K562 (cell line): Measurements from ENCODE around the gene C10orf95. TPM values are rescaled to one million over a fixed set of nuclear protein-coding genes. Genes with fewer than 3 reads are reported as not detected.

Source experiments
- ATF1 ChIP-seq, 2 experiments: fragments of 450-650 bp in 1 of 2; IDR thresholded peaks; 2 replicates each; pipeline ENCODE4 v1.6.1; 2016; ENCODE audit warnings: missing compliant biosample characterization in 1 of 2, missing genetic modification characterization in 1 of 2
- CLOCK ChIP-seq: fragments of 250-450 bp; sonication (Bioruptor Pico); IDR thresholded peaks from 2 replicates; pipeline ENCODE4 v1.4.0; 2020; ENCODE audit warnings: mild to moderate bottlenecking, moderate library complexity, borderline replicate concordance
- HBP1 ChIP-seq: fragments of 450-650 bp; formaldehyde crosslinking; IDR thresholded peaks from 2 replicates; pipeline ENCODE4 v1.4.0; 2022; ENCODE audit warnings: missing genetic modification characterization
- HIVEP1 ChIP-seq: fragments of 250-450 bp; sonication (Bioruptor Pico); IDR thresholded peaks from 2 replicates; pipeline ENCODE4 v1.4.0; 2020; ENCODE audit warnings: mild to moderate bottlenecking
- MTA1 ChIP-seq: fragments of 450-650 bp; IDR thresholded peaks from 2 replicates; pipeline ENCODE4 v1.6.1; 2017; ENCODE audit warnings: borderline replicate concordance
- MTA2 ChIP-seq: fragments of 450-650 bp; IDR thresholded peaks from 2 replicates; pipeline ENCODE4 v1.6.1; 2016; ENCODE audit warnings: low read depth
- MTA3 ChIP-seq: fragments of 450-650 bp; formaldehyde crosslinking; IDR thresholded peaks from 2 replicates; pipeline ENCODE4 v1.6.1; 2017; ENCODE audit warnings: mild to moderate bottlenecking, borderline replicate concordance
- NBN ChIP-seq: fragments of 450-650 bp; IDR thresholded peaks from 2 replicates; pipeline ENCODE4 v1.6.1; 2016; ENCODE audit warnings: low read depth, mild to moderate bottlenecking
- OTX1 ChIP-seq: fragments of 450-650 bp; formaldehyde crosslinking; IDR thresholded peaks from 2 replicates; pipeline ENCODE4 v1.4.0; 2022; ENCODE audit warnings: mild to moderate bottlenecking
- PHF21A ChIP-seq: fragments of 450-650 bp; IDR thresholded peaks from 2 replicates; pipeline ENCODE4 v1.6.1; 2017; ENCODE audit warnings: low read depth, borderline replicate concordance
- PRDM10 ChIP-seq: fragments of 450-650 bp; IDR thresholded peaks from 2 replicates; pipeline ENCODE4 v1.6.1; 2018; ENCODE audit not compliant: partially characterized antibody
- SOX6 ChIP-seq: fragments of 450-650 bp; IDR thresholded peaks from 2 replicates; pipeline ENCODE4 v1.6.1; 2014; ENCODE audit warnings: mild to moderate bottlenecking
- VEZF1 ChIP-seq: fragments of 200-800 bp; sonication (Bioruptor generic); IDR thresholded peaks from 2 replicates; pipeline ENCODE4 v1.6.1; 2017; ENCODE audit warnings: missing genetic modification characterization, missing compliant biosample characterization
- ZNF518B ChIP-seq: fragments of 250-450 bp; sonication (Bioruptor Pico); IDR thresholded peaks from 2 replicates; pipeline ENCODE4 v1.5.0; 2021; ENCODE audit warnings: mild to moderate bottlenecking, moderate library complexity
- polyA plus RNA-seq, 8 experiments: library from polyadenylated mRNA; depleted of rRNA in 4 of 8; stranded (reverse) in 5 of 8; unstranded in 3 of 8; fragments of >200 nt; fragmentation: Nextera tagmentation in 2 of 8; fragmentation: Illumina TruSeq in 1 of 8; extraction: Ambion mirVana in 2 of 8; extraction: Trizol in 1 of 8; gene quantifications; 2 replicates each; pipeline versions ENCODE4 v1.2.1 to v1.2.3, GENCODE V29; 2011 to 2014; ENCODE audit warnings: inconsistent platforms in 1 of 8, missing spikeins in 1 of 8
- total RNA-seq, 7 experiments: library from RNA; depleted of rRNA in 6 of 7; stranded (reverse); fragments of >200 nt in 6 of 7; fragmentation: Illumina TruSeq in 2 of 7; extraction: Trizol in 2 of 7; gene quantifications; 2 replicates each; pipeline versions ENCODE4 v1.2.1 to v1.2.3, GENCODE V29; 2011 to 2021; ENCODE audit warnings: low replicate concordance in 1 of 7

C10orf95 gene
- total and polyA plus RNA-seq, 9 of the 15 experiments (the other 6 are each of a cell fraction or from before 2014, with no cell fraction given), result 0.03 to 0.41 (median 0.17) TPM; not detected in 1

GRCh38 chr10:102455893-102456471 lies 4.6 kb upstream of the C10orf95 start (continued):
- TF ChIP-seq ZNF518B (CRISPR knock-in tag) (no peak), VEZF1 (peak; percentile 15; the same call in 1 of the 2 replicates), SOX6 (peak; percentile 72; the same call in 1 of the 2 replicates), MTA3 (peak; percentile 53; the same call in 1 of the 2 replicates), PHF21A (no peak), PRDM10 (peak; percentile 35), CLOCK (CRISPR knock-in tag) (no peak), HBP1 (CRISPR knock-in tag) (peak; percentile 57; the same call in 1 of the 2 replicates), MTA2 (0 out of 2 replicates have a peak, but pooled peaks have one; percentile 30), OTX1 (CRISPR knock-in tag) (no peak), ATF1 (CRISPR knock-in tag; IDR thresholded peaks at IDR 0.05) (no peak), ATF1 (tag; IDR thresholded peaks at IDR 0.05) (peak; percentile 31), NBN (peak; percentile 82), HIVEP1 (CRISPR knock-in tag) (no peak), MTA1 (peak; percentile 84)
